Right lobe of liver (tissue), 6 donors: Measurements from ENCODE around the gene PHF20. TPM values are rescaled to one million over a fixed set of nuclear protein-coding genes. Genes with fewer than 3 reads are reported as not detected.
"Not testable (repeated sequence)": the region's sequence is repeated elsewhere in the genome, so short reads cannot be mapped to it uniquely, and the experiment has no call there.

Experiments used
- ATAC-seq, 4 donors: fragments of 200-7000 bp; cut with Tn5 transposase; one replicate each; pipeline ENCODE4 v1.9.1; 2020; ENCODE audit warnings: mild to moderate bottlenecking in 4 of 4, moderate library complexity in 4 of 4
- DNase-seq, 3 donors: peaks; one replicate each; pipeline ENCODE4 v3.0.0-alpha.2; 2020
- H3K27ac ChIP-seq, 3 donors: fragments of 200-600 bp; one replicate each; pipeline ENCODE4 v1.8.0; 2022
- H3K27me3 ChIP-seq, 2 donors: fragments of 200-600 bp; one replicate each; pipeline ENCODE4 v1.8.0; 2022
- H3K36me3 ChIP-seq, 4 donors: fragments of 200-600 bp; sonication (generic) in 1 of 4; one replicate each; pipeline versions ENCODE4 v1.5.1 to v1.8.0; 2017 to 2022; ENCODE audit warnings: control low read depth in 1 of 4
- H3K4me1 ChIP-seq, 4 donors: fragments of 200-600 bp; sonication (generic) in 1 of 4; one replicate each; pipeline versions ENCODE4 v1.5.1 to v1.8.0; 2017 to 2022; ENCODE audit warnings: control low read depth in 1 of 4
- H3K4me3 ChIP-seq, 3 donors: fragments of 200-600 bp; one replicate each; pipeline ENCODE4 v1.8.0; 2022
- H3K9me3 ChIP-seq, 4 donors: fragments of 200-600 bp; sonication (generic) in 1 of 4; one replicate each; pipeline versions ENCODE4 v1.5.1 to v1.8.0; 2017 to 2022; ENCODE audit warnings: control low read depth in 1 of 4
- POLR2A ChIP-seq: fragments of 450-650 bp; IDR thresholded peaks from one replicate; pipeline ENCODE4 v1.6.1; 2017; ENCODE audit warnings: antibody characterized with exemption, mild to moderate bottlenecking
- WGBS: methylation state at CpG from one replicate; pipeline ENCODE4 v1.1.6; 2018; ENCODE audit warnings: low coverage, low lambda C conversion rate; ENCODE audit not compliant: insufficient coverage; ENCODE audit errors: missing lambda C conversion rate; 5-methylcytosine and 5-hydroxymethylcytosine counted together
- intact Hi-C, 2 donors: fragments of 100-400 bp; cut with DNase I; formaldehyde crosslinking; loops; one replicate each; pipeline versions ENCODE4 v1.11.2 to v1.14.1; 2022
- total RNA-seq, 6 experiments: library from RNA; depleted of rRNA in 2 of 6; stranded (reverse); fragments of >200 nt in 2 of 6; fragmentation: NEBNext Ultra II Directional in 3 of 6; extraction: Animal tissue kit (Norgen Biotek cat#: 25700) in 3 of 6; gene quantifications; one replicate each; pipeline versions ENCODE4 v1.1.0 to v1.2.4, GENCODE V29; 2016 to 2023
- TF ChIP-seq, protein P1 (sequence below), 4 donors: fragments of 200-600 bp in 3 of 4; fragments of 450-650 bp in 1 of 4; IDR thresholded peaks; one replicate each; pipeline versions ENCODE4 v1.5.1 to v1.8.0; 2016 to 2022; ENCODE audit warnings: antibody characterized with exemption in 4 of 4, mild to moderate bottlenecking in 2 of 4
- donor health status: DM: no; HTN: yes; CAD: no.
- donor health status: DM: no; HTN: no; CAD: no.
- donor health status: DM: no; HTN: no; CAD: no.
- donor health status: DM: no; HTN: yes; CAD: no.
- donor health status: DM: no; HTN: yes; CAD: no.

Gene PHF20
- total RNA-seq, 6 experiments from 2014 or later: 9.3 to 16.7 (median 14.5) TPM

DNA sequence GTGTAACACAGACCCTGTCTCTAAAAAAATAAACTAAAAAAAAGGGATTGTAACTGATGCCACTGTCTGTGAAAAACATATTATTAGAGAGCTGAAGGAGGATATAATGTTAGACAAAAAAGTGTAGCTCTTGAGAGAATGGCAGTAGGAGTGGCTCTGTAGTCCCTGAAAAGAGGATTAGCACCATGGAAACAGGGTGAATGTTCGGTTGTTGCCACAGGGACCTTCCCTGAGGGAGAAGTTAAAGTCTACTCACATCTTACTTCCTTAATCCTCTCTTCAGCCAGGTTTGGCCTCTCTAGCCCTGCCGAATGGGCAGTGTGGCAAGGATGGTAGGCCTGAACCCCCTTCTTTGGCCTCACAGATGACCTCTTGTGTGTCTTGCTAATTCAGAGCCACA lies 170.4 kb downstream of the PHF20 start:
- Histone ChIP-seq H3K27ac (no peak overlapping the region), H3K27me3 (no peaks in the 10 kb centered on the region), H3K4me1 (no peaks in the 10 kb centered on the region), H3K36me3 (peaks cover 0 to 38% (median 6%) of the 10 kb centered on the region in 4 donors), H3K9me3 (no peaks in the 10 kb centered on the region), H3K4me3 (no peak overlapping the region)
- peak in 3 of 4 donors; percentile 13 to 44 (median 20) for ATAC-seq
- WGBS: 75% methylated on average over 1 of the region's 2 CpGs
- TF ChIP-seq, protein P1, sequence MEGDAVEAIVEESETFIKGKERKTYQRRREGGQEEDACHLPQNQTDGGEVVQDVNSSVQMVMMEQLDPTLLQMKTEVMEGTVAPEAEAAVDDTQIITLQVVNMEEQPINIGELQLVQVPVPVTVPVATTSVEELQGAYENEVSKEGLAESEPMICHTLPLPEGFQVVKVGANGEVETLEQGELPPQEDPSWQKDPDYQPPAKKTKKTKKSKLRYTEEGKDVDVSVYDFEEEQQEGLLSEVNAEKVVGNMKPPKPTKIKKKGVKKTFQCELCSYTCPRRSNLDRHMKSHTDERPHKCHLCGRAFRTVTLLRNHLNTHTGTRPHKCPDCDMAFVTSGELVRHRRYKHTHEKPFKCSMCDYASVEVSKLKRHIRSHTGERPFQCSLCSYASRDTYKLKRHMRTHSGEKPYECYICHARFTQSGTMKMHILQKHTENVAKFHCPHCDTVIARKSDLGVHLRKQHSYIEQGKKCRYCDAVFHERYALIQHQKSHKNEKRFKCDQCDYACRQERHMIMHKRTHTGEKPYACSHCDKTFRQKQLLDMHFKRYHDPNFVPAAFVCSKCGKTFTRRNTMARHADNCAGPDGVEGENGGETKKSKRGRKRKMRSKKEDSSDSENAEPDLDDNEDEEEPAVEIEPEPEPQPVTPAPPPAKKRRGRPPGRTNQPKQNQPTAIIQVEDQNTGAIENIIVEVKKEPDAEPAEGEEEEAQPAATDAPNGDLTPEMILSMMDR (IDR thresholded peaks at IDR 0.05): no peak
- intact Hi-C loops: no loop called here
- no peak for DNase-seq

DNA sequence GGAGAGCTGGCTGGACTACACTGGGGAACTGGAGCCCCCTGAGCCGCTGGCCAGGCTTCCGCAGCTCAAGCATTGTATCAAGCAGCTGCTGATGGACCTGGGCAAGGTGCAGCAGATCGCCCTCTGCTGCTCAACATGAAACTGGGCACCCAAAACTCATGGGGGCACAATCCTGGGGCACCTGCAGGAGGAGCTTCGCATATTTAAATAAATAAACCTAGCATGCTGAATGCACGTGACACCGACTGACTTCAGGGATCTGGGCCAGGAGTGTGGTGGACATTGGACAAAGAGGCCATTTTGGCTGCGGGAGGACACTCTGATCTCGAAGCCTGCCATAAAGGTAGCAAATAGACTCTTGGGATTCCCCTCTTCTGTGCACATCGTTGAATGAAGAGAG lies 175.7 kb downstream of the PHF20 start:
- no peak overlapping the region for H3K4me3 ChIP-seq
- DNase-seq: peak; percentile 23 to 56 (median 55)
- ATAC-seq: peak; percentile 50 to 75 (median 72)
- no peaks in the 10 kb centered on the region for H3K27me3 ChIP-seq
- H3K4me1 ChIP-seq: peaks cover 0 to 14% (median 1%) of the 10 kb centered on the region in 4 donors
- 20% methylated on average over 5 of the region's 9 CpGs for WGBS
- no peak overlapping the region for H3K27ac ChIP-seq
- intact Hi-C loops: no loop called here
- no peaks in the 10 kb centered on the region for H3K9me3 ChIP-seq
- no peak for TF ChIP-seq POLR2A
- TF ChIP-seq, protein P1 (IDR thresholded peaks at IDR 0.05): peak in 2 of 4 donors; percentile 28 to 44
- peaks cover 0 to 5% (median 0%) of the 10 kb centered on the region in 4 donors for H3K36me3 ChIP-seq

- no peaks in the 10 kb centered on the region for H3K27me3 ChIP-seq
- H3K9me3 ChIP-seq: no peaks in the 10 kb centered on the region
- WGBS: 26% methylated on average over 2 of the region's 2 CpGs
- DNase-seq: no peak
- H3K4me1 ChIP-seq: peaks cover 0 to 18% (median 2%) of the 10 kb centered on the region in 4 donors
- H3K27ac ChIP-seq: no peak overlapping the region
- H3K36me3 ChIP-seq: peaks cover 0 to 5% (median 0%) of the 10 kb centered on the region in 4 donors
- no peak overlapping the region for H3K4me3 ChIP-seq
- intact Hi-C loops: no loop called here
- TF ChIP-seq, protein P1 (IDR thresholded peaks at IDR 0.05): no peak
- TF ChIP-seq POLR2A: no peak
- ATAC-seq: peak in 2 of 4 donors; percentile 26 to 52
Measured at GRCh38 chr20:35947907-35948306, 176.1 kb downstream of the PHF20 start.

- no peak for DNase-seq
- WGBS: 95% methylated on average over 7 of the region's 7 CpGs
- Histone ChIP-seq H3K27me3 (no peaks in the 10 kb centered on the region), H3K4me3 (no peak overlapping the region), H3K4me1 (peaks cover 0 to 24% (median 2%) of the 10 kb centered on the region in 4 donors), H3K36me3 (no peaks in the 10 kb centered on the region), H3K9me3 (no peaks in the 10 kb centered on the region), H3K27ac (no peak overlapping the region)
- ATAC-seq: no peak
- intact Hi-C loops: no loop called here
- TF ChIP-seq, protein P1 (IDR thresholded peaks at IDR 0.05): no peak
- no peak for TF ChIP-seq POLR2A
Measured at GRCh38 chr20:35950093-35950492, 178.3 kb downstream of the PHF20 start.

GRCh38 chr20:35952080-35952479 lies 180.3 kb downstream of the PHF20 start:
- H3K4me1 ChIP-seq: peaks cover 0 to 29% (median 2%) of the 10 kb centered on the region in 4 donors
- H3K27me3 ChIP-seq, H3K36me3 ChIP-seq, H3K4me3 ChIP-seq, intact Hi-C loops, H3K9me3 ChIP-seq, H3K27ac ChIP-seq, ATAC-seq, DNase-seq: not testable (repeated sequence)
- WGBS: 95% methylated on average over 14 of the region's 14 CpGs
